G401.6 (cell line): ENCODE results near the gene MEPCE.
A peak's percentile ranks its signal among the peaks of the same experiment; 100 is the strongest.

Experiments used
- FAIRE-seq: peaks from 2 replicates; lab custom pipeline; 2012; peaks lifted over from hg19 to GRCh38; lab: Jason Lieb, UNC

MEPCE gene

GRCh38 chr7:100464791-100465190 lies 35.2 kb downstream of the MEPCE start:
- FAIRE-seq = no peak

- FAIRE-seq = no peak
These were observed 35.7 kb downstream of the MEPCE start for GRCh38 chr7:100465299-100465698.

DNA sequence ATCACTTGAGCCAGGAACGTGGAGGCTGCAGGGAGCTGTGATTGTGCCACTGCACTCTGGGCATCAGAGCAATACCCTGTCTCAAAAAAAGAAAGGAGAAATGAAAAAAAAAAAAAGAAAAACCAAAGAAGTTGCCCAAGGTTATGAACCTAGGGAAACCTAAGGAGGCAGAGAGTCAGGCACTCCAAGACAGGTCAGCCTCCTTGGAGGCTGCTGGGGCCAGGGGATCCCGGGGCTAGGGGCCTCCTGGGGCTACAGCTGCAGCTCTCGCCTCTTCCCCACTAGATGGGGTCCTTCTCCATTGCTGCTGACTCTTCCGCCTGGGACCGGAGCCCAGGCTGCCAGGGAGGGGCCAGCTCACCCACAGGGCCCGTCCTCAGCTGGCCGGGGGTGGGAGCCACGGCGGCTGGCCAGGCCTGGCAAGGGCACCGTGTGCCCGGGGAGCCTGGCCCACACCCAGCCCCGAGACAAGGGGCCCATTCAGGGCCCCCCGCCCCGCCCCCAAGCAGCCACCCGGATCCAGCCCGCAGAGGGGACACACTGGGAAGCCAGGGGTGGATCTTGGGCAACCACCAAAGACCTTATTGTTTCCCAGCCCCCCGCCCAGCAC lies 36.2 kb downstream of the MEPCE start:
- FAIRE-seq = no peak

DNA sequence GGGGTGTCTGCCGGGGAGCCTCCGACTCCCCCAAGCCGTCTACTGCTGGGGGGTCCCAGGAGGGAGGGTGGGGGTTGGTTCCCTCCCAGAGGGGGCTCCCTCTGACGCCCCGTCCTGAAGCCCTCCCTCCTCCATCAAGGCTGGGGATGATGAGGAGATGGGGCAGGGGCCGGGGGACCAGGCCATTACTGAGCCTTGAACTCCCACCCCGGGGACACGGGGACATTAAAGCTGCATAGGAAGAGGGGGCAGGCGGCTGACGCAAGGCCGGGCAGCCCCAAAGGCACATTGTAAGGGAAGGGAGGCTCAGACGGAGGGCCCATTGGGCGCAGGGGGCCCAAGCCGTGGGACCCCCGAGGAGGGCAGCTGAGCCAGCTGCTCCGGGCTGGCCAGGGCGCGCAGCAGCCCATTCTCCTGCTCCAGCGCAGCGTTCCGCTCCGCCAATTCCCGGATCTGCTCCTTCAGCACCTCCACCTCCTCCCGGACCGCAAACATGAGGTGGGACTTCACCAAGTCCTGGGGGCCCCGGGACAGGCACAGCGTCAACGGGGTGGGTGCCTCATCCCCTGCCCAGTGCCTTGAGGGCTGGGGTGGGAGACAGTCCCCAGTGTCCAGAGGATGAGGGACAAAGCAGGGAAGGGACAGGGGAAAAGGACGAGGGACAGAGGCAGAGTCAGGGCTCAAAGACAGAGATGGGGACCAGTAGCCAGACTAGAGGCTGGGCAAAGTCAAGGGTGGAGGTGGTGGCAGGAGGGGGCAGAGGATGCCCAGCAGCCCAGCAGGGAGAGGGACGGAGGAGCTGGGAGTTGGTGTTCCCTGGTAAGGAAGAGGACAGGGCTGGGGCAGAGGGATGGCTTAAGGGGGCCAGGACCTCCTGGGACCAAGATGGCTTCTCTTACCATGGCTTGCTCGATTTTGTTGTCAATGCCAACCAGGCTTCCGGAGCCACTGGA lies 37.3 kb downstream of the MEPCE start:
- FAIRE-seq = no peak

DNA sequence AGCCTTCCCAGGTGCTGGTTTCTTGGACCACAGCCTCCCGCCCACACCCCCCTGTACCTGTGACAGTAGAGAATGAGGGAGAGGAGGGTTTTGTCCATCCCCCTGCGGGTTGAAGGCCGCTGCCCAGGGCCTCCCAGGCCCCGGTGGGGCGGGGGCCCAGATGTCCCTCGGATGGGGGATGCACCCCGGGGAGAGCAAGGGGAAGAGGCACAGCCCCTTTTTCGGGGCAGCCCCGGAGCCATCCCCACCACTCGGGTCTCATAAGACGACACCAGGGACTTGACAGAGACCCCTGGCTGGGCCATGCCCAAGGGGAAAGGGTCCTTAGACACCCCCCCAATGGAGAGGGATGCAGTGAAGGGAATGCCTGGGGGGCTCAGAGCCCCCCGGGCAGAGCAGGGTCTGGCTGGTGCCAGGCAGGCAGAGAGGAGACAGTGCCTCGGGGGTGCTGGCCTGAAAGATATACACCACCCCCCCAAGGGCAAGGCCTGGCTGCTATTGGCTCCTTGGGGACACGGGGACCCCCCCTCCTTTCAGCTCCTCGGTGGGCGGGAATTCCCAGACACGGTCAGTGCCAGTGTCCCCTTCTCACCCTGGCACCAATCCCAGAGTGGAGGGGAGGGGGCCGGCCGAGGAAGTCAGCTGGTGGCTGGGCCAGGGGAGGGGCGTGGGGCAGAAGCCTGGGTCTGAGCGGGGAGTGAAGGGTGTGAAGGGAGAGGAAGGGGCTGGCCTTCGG lies 38.2 kb downstream of the MEPCE start:
- FAIRE-seq = no peak

DNA sequence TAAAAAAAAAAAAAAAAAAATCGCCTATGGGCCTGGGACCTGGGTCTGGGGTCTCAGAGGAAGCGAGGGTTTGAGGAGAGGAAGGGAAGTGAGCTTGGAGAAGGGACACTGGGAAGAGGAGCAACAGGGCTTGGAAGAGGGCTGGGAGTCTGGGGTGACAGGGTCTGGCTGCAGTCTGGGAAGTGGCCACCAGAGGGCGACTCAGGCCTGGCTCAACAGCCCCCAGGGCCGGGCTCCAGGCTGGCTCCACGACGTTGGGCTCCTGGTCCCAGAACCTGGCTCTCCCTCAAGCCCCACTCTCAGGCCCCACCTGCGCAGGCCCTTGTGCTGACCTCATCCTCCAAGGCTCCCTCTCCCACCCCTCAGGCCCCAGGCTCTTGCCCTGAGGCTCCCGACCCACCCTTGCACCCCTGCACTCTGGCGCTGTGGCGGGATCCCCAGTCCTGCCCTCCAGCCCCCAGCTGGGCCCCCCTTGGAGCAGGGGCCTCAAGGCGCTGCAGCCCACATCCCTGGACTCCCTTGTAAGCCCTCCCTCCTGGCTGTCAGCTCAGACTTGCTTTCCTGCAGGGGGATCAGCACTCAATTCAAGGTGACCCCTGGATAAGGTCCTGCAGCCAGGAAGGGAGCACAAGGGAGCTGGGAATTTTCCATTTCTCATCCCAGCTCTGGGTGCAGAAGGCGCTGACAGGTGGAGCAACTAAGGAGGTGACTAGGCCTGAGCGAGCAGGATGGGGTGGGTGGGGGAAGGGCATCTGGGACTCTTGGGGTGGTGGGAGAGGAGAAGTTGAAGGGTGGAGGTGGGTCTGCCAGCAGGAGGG lies 39.8 kb downstream of the MEPCE start:
- no peak for FAIRE-seq

DNA sequence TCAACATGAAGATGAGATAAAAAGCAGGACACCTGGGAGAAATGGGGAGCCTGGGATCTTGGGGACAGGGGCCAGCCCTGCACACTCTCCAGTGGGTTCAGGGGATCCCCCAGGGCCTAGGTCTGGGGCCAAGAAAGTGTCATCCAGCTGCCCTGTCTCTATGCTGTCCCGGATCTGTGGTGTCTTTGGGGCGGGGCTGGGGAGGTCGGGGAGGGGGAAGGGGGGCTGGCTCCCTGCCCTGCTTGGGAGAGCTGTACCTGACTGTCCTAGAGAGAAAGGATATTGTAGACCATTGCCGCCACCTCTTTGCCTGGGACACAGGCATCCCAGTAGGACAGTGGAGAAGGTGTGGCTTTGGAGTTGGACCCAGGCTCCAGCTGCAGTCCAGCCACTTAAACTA lies 41.4 kb downstream of the MEPCE start:
- no peak for FAIRE-seq

DNA sequence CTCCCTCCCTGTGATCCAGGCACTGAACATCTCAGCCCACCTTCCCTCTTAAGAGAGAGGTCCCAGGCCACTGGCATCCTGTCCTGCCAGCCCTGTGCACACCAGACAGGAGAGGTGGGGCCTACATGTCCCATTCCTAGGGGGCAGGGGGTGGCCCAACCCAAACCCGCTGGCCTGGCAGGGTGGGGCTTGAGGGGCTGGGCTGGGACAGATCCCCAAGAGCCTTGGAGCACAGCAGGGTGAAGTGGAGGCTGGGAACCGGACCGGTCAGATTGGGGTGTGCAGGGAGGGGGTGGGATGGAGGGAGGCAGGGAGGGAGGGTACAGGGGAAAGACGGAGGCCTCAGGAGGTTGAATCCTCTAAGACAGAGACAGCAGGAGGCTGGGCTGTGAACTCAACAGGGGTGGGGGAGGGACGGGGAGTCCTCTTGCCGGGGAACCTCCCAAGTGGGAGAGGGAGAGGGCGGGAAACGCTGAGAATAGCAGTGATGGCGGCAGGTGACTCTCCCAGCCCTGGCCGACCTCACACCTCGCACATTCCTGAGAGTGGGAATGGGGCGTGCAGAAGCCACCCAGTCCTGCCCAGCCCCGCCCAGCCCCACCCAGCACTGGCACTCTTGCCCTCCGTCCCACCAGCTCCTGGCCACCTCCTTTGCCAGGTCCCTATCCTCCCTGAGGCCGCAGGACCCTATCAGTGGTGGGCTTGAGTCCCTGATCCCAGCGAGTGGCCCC lies 42.7 kb downstream of the MEPCE start:
- FAIRE-seq = no peak

DNA sequence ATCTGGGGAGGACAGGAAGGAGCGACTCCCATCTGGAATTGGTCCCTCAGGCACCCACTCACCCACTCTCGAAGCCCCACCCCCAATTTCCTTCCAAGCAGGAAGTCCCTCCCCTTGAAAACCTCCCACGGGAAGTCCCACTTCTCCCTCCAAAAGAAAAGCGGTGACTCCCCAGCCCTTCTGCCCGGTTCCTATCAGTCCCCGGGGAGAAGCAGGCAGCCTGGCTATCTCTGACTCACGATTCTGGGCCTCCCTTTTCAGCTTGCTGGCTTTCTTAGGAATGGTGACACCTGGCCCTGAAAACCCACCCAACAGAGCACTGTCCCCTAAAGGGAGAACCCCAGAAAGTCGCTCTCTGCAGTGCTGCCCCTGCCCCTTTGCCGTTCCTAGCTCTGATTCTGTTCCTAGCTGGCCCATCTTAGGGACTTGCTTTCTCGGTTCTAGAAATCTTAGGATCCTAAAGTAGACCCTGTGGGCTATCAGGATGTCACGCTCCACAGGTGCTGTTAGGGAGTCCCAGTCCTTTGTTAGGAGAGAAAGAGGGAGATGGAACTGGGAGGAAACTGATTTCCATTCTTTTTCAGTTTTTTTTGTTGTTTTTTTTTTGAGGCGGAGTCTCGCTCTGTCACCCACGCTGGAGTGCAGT lies 43.3 kb downstream of the MEPCE start:
- FAIRE-seq = no peak

GRCh38 chr7:100475549-100475948 lies 45.9 kb downstream of the MEPCE start:
- no peak for FAIRE-seq

DNA sequence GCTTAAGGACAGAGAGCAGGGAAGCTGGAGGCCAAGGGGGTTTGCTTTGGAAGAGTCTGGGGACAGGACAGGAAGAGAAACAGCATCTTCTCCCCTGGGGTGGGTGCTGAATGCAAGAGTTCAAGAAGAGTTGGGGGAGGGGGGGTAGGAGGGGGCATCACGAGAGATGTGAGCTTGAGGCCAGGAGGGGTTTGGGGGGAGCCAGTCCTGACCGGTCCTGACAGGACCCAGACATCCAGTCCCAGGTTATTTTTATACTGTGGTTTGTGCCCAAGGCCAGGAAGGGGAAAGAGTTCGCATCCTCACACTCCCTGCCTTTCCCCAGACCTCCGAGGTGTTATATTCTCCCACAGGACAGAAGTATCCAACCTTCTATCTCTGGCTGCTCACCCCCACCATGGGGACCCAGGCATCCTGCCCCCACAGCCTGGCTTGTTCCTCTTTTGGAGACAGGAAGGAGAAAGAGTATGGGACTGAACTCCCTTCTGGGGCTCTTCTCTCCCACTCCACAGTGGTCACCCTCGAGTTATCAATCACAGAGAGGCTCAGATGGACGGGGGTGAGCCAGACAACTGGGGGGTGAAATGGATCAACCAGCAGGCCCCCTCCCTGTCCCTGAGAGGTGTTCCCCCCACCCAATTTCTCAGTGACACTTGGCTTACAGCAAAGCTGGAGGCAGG lies 46.6 kb downstream of the MEPCE start:
- no peak for FAIRE-seq

- FAIRE-seq = no peak
These were observed 47.6 kb downstream of the MEPCE start for GRCh38 chr7:100476903-100477870.

- no peak for FAIRE-seq
These were observed 48.2 kb downstream of the MEPCE start for GRCh38 chr7:100477871-100478267.

GRCh38 chr7:100478958-100479660 lies 49.5 kb downstream of the MEPCE start, which contains the start of gene TSC22D4:
TSS of gene TSC22D4 (minus strand) at chr7:100479214. CDS start at chr7:100478038, 1,176 bp downstream.
- FAIRE-seq = peak; percentile 93

DNA sequence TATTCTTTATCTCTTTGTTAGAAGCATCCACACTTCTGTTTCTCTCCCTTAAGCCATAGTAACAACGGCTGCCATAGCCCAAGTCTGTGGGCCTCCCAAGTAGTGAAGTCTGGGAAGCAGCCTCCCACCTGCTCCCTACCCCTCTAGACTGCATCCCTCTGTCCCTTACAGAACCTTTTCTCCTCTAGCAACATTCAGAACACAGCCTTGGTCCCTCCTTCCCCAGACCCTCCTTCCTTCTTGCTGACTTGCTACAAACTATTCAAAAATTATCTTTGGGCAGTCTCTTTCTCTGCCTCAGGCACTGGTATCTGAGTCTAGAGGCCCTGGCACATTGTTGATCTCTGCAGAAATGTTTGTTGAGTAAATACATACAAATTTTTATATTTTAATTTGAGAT lies 51.8 kb downstream of the MEPCE start:
- no peak for FAIRE-seq

DNA sequence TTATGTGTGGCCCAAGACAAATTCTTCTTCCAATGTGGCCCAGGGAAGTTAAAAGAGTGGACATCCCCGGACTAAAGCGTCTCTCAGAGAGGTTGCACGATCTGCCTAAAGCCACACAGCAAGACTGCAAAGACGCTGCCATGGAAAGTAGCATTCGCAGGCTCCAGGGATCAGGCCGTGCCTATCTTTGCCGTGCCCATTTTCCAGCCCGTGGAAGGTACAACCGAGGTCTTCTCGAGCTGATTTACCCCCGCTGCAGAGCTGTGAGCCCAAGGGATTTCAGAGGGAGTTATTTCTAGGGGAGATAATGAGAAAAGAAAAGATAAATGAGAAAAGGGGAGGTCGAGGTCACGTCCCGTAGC lies 53.1 kb downstream of the MEPCE start:
- FAIRE-seq = no peak

DNA sequence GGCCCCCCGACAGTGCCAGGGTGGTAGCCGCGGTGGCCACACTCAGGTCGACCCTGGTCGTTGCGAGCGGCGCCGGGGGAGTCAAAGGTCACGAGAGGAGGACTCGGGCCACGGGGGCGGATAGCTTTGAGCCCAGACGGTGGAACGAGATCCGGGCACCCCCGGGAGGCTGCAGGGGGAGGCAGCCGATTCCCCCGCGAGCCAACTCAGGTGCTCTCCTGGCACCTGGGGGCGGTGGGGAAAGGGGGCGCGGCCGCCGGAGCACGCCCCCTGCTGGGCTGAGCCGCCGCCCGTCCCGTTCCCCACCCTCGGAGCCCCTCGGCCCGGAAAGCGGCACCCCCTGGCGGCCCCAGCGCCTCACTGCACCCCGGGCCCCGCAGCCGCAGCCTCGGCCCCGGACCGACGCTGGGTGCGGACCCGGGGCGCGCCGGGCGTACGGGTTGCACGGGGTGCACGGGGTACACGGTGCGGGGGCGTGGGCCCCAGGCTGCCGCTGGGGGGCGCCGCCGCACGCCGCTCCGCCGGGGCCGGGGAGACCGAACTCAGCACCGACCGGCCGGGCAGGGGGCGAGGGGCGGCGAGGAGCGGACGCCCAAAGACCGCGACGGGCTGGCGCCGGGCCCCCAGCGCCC lies 53.6 kb downstream of the MEPCE start:
- FAIRE-seq = no peak
